HG02852 (cell line): ENCODE measurements around the gene TANC2.

Experiments
- ATAC-seq: cut with Tn5 transposase; IDR thresholded peaks from one replicate; pipeline ENCODE4 v1.9.1; 2021; ENCODE audit warnings: mild to moderate bottlenecking, moderate library complexity; ENCODE audit not compliant: unreplicated experiment

Gene TANC2

DNA sequence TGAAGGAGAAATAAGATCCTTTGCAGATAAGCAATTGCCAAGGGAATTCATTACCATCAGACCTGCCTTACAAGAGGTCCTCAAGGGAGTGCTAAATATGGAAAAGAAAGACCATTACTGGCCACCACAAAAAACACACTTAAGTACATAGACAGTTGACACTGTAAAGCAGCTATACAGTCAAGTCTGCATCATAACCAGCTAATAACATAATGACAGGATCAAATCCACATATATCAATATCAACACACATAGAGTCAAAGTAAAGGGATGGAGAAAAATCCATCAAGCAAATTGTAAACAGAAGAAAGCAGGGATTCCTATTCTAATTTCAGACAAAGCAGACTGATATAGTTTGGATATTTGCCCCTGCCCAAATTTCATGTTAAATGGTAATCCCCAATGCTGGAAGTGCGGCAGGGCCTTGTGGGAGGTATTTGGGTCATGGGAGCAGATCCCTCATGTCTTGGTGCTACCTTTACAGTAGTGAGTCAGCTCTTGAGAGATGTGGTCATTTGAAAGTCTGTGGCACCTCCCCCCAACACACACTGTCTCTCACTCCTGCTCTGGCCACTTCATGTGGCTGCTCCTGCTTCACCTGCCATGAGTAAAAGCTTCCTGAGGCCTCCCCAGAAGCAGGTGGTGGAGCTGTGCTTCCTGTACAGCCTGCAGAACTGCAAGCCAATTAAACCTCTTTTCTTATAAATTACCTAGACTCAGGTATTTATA is 32.8 kb downstream of the TANC2 start:
- ATAC-seq, result no peak

DNA sequence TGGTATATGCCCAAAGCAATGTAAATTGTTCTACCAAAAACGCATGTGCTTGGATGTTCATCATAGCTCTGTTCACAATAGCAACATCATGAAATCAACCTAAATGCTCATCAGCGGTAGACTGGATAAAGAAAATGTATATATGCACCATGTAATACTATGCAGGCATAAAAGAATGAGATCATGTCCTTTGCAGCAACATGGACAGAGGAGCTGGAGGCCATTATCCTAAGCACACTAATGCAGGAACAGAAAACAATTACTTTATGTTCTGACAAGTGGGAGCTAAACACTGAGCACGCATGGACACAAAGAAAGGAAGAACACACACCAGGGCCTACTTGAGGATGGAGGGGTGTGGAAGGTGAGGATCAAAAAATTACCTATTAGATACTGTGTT is 33.7 kb downstream of the TANC2 start:
- no peak for ATAC-seq

DNA sequence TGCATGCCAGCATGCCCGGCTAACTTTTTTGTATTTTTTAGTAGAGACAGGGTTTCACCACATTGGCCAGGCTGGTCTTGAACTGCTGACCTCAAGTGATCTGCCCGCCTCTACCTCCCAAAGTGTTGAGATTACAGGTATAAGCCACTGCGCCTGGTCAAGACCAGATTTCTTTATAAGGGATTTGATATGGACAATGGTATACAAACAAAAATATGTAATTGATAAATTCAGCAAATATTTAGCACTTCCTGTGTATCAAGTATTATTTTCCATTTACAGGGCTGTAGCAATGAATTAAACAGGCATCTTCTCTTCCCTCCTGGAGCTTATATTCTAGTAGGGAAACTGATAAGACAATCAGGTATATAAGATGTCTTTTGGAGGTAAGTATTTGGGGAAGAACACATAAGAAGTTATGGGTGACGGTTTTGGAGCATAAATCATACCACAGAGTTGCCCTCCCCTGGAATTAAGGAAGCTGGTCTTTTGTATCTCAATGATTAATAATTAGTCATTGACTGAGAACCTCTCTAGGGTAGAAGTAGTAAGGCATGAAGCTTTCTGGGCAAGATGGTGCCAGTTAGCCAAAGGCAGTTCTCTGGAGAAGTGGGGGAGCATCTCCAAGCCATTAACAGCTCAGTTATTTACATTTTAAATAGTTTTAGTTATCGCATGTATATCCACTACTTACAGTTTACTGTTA is 35.8 kb downstream of the TANC2 start:
- ATAC-seq, result no peak

DNA sequence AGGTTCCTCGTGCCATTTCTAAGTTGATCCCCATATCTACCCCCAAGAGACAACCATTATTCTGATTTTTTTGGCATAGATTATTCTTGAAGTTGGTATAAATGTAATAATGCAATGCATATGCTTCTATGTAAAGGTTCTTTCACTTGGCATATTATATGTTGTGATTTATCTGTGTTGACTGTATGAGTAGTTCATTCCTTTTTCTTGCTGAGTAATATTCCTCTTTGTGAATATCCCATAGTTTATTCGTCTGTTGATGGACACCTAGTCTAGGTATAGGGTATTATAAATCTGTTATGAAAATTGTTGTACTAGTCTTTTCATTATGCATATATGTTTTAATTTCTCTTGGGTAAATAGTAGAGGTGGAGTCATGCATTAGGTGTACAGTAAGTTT is 36.6 kb downstream of the TANC2 start:
- ATAC-seq, result no peak

DNA sequence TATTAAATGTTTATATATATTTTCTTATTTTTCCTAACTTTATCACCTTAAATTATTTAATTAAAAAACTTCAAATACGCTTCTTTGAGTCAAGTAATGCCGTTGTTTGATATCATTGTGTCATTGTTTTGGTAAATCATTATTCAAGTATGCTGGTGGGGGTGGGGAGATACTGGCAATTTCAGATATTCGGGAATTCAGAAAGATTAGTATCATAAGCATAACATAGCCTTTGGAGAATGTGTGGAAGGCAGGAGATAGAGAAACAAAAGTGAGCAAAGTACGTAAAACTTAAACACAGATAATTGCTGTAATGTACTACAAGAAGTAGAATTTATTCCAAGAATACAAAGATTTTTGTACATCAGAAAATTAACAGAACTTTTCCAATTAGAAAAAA is 49.8 kb downstream of the TANC2 start:
- no peak for ATAC-seq
